Measurements from ENCODE around the gene FADS3.

FADS3 gene

GRCh38 chr11:61866231-61866957 is 25.0 kb downstream of the FADS3 start:
- Mint-ChIP-seq H3K4me3 (no peak overlapping the region), H3K36me3 (ENCODE audit: insufficient read depth) (peaks cover 3% of the 10 kb centered on the region), H3K9me3 (no peaks in the 10 kb centered on the region), H3K27me3 (peaks cover 17% of the 10 kb centered on the region), H3K27ac (ENCODE audit: low read depth) (peak overlapping the region; percentile 65), H3K4me1 (peaks cover 8% of the 10 kb centered on the region)
- ATAC-seq (replicated peaks; ENCODE audit: extremely low read depth, poor library complexity, severe bottlenecking) (no peak), DNase-seq (ENCODE audit: low spot score in 2 of 2) (no peak)

- ATAC-seq (replicated peaks; ENCODE audit: extremely low read depth, poor library complexity, severe bottlenecking), result no peak
- Mint-ChIP-seq H3K9me3 (no peaks in the 10 kb centered on the region), H3K4me1 (no peaks in the 10 kb centered on the region), H3K27me3 (peaks cover 7% of the 10 kb centered on the region), H3K4me3 (no peak overlapping the region), H3K27ac (ENCODE audit: low read depth) (peak overlapping the region; percentile 65), H3K36me3 (ENCODE audit: insufficient read depth) (peaks cover 4% of the 10 kb centered on the region)
- DNase-seq (ENCODE audit: low spot score in 2 of 2), result no peak
Observed at GRCh38 chr11:61864814-61865775, 26.2 kb downstream of the FADS3 start.

GRCh38 chr11:61863548-61864081 is 27.7 kb downstream of the FADS3 start:
- H3K4me1 Mint-ChIP-seq, result no peaks in the 10 kb centered on the region
- no peaks in the 10 kb centered on the region for H3K9me3 Mint-ChIP-seq
- H3K4me3 Mint-ChIP-seq, result no peak overlapping the region
- ATAC-seq (replicated peaks; ENCODE audit: extremely low read depth, poor library complexity, severe bottlenecking) (no peak), DNase-seq (ENCODE audit: low spot score in 2 of 2) (no peak)
- no peaks in the 10 kb centered on the region for H3K27me3 Mint-ChIP-seq
- peaks cover 4% of the 10 kb centered on the region for H3K36me3 Mint-ChIP-seq (ENCODE audit: insufficient read depth)
- no peak overlapping the region for H3K27ac Mint-ChIP-seq (ENCODE audit: low read depth)

- DNase-seq (ENCODE audit: low spot score in 2 of 2), result no peak
- Mint-ChIP-seq H3K27me3 (no peaks in the 10 kb centered on the region), H3K27ac (ENCODE audit: low read depth) (no peak overlapping the region), H3K4me3 (no peak overlapping the region), H3K36me3 (ENCODE audit: insufficient read depth) (peaks cover 3% of the 10 kb centered on the region), H3K4me1 (no peaks in the 10 kb centered on the region), H3K9me3 (no peaks in the 10 kb centered on the region)
- no peak for ATAC-seq (replicated peaks; ENCODE audit: extremely low read depth, poor library complexity, severe bottlenecking)
Observed at GRCh38 chr11:61862714-61863547, 28.4 kb downstream of the FADS3 start.

- ATAC-seq (replicated peaks; ENCODE audit: extremely low read depth, poor library complexity, severe bottlenecking), result no peak
- no peak for DNase-seq (ENCODE audit: low spot score in 2 of 2)
- H3K9me3 Mint-ChIP-seq, result no peaks in the 10 kb centered on the region
- H3K4me3 Mint-ChIP-seq, result no peak overlapping the region
- no peaks in the 10 kb centered on the region for H3K27me3 Mint-ChIP-seq
- H3K4me1 Mint-ChIP-seq, result no peaks in the 10 kb centered on the region
- H3K36me3 Mint-ChIP-seq (ENCODE audit: insufficient read depth), result peaks cover 3% of the 10 kb centered on the region
- no peak overlapping the region for H3K27ac Mint-ChIP-seq (ENCODE audit: low read depth)
Observed at GRCh38 chr11:61861634-61862033, 29.7 kb downstream of the FADS3 start.

- no peak for ATAC-seq (replicated peaks; ENCODE audit: extremely low read depth, poor library complexity, severe bottlenecking)
- H3K4me1 Mint-ChIP-seq, result no peaks in the 10 kb centered on the region
- no peak overlapping the region for H3K4me3 Mint-ChIP-seq
- H3K9me3 Mint-ChIP-seq, result no peaks in the 10 kb centered on the region
- H3K27me3 Mint-ChIP-seq, result no peaks in the 10 kb centered on the region
- no peak overlapping the region for H3K27ac Mint-ChIP-seq (ENCODE audit: low read depth)
- peaks cover 1% of the 10 kb centered on the region for H3K36me3 Mint-ChIP-seq (ENCODE audit: insufficient read depth)
- no peak for DNase-seq (ENCODE audit: low spot score in 2 of 2)
Observed at GRCh38 chr11:61860054-61860903, 31.1 kb downstream of the FADS3 start.

GRCh38 chr11:61855939-61856680 is 35.2 kb downstream of the FADS3 start:
- no peaks in the 10 kb centered on the region for H3K4me1 Mint-ChIP-seq
- H3K27me3 Mint-ChIP-seq, result no peaks in the 10 kb centered on the region
- ATAC-seq (replicated peaks; ENCODE audit: extremely low read depth, poor library complexity, severe bottlenecking), result no peak
- H3K4me3 Mint-ChIP-seq, result no peak overlapping the region
- H3K36me3 Mint-ChIP-seq (ENCODE audit: insufficient read depth), result no peaks in the 10 kb centered on the region
- H3K9me3 Mint-ChIP-seq, result no peaks in the 10 kb centered on the region
- DNase-seq (ENCODE audit: low spot score in 2 of 2), result no peak
- H3K27ac Mint-ChIP-seq (ENCODE audit: low read depth), result no peak overlapping the region

- Mint-ChIP-seq H3K27ac (ENCODE audit: low read depth) (no peak overlapping the region), H3K4me3 (no peak overlapping the region)
- no peak for DNase-seq (ENCODE audit: low spot score in 2 of 2)
Observed at GRCh38 chr11:61854966-61855714, 36.2 kb downstream of the FADS3 start.

GRCh38 chr11:61854206-61854895 is 37.0 kb downstream of the FADS3 start:
- no peak overlapping the region for H3K4me3 Mint-ChIP-seq
- H3K27me3 Mint-ChIP-seq, result no peaks in the 10 kb centered on the region
- no peaks in the 10 kb centered on the region for H3K9me3 Mint-ChIP-seq
- ATAC-seq (replicated peaks; ENCODE audit: extremely low read depth, poor library complexity, severe bottlenecking), result no peak
- H3K4me1 Mint-ChIP-seq, result no peaks in the 10 kb centered on the region
- H3K36me3 Mint-ChIP-seq (ENCODE audit: insufficient read depth), result no peaks in the 10 kb centered on the region
- H3K27ac Mint-ChIP-seq (ENCODE audit: low read depth), result no peak overlapping the region
- no peak for DNase-seq (ENCODE audit: low spot score in 2 of 2)

More at GRCh38 chr11:61854966-61855714, 36.2 kb downstream of the FADS3 start:
- H3K4me1 Mint-ChIP-seq, result no peaks in the 10 kb centered on the region
- H3K36me3 Mint-ChIP-seq (ENCODE audit: insufficient read depth), result no peaks in the 10 kb centered on the region
- H3K9me3 Mint-ChIP-seq, result no peaks in the 10 kb centered on the region
- ATAC-seq (replicated peaks; ENCODE audit: extremely low read depth, poor library complexity, severe bottlenecking), result no peak
- no peaks in the 10 kb centered on the region for H3K27me3 Mint-ChIP-seq

- H3K9me3 Mint-ChIP-seq, result no peaks in the 10 kb centered on the region
- H3K27ac Mint-ChIP-seq (ENCODE audit: low read depth), result no peak overlapping the region
- H3K4me3 Mint-ChIP-seq, result no peak overlapping the region
Observed at GRCh38 chr11:61853698-61854169, 37.6 kb downstream of the FADS3 start.

More at GRCh38 chr11:61853698-61854169, 37.6 kb downstream of the FADS3 start:
- H3K27me3 Mint-ChIP-seq, result no peaks in the 10 kb centered on the region
- no peaks in the 10 kb centered on the region for H3K36me3 Mint-ChIP-seq (ENCODE audit: insufficient read depth)
- ATAC-seq (replicated peaks; ENCODE audit: extremely low read depth, poor library complexity, severe bottlenecking), result no peak
- H3K4me1 Mint-ChIP-seq, result no peaks in the 10 kb centered on the region
- DNase-seq (ENCODE audit: low spot score in 2 of 2), result no peak

Data from central memory CD8-positive, alpha-beta T cell (primary cell).